Measurements from ENCODE around the gene ANTXR2. TPM values are rescaled to one million over a fixed set of nuclear protein-coding genes. Genes with fewer than 3 reads are reported as not detected.
A peak's percentile ranks its signal among the peaks of the same experiment; 100 is the strongest.
"Not testable (repeated sequence)": the region's sequence is repeated elsewhere in the genome, so short reads cannot be mapped to it uniquely, and the experiment has no call there.

The ANTXR2 gene
- total RNA-seq, result 64.6 and 71.9 TPM in 2 replicates
- polyA plus RNA-seq, result 4.6 and 6.6 TPM in 2 replicates
- polyA plus RNA-seq (2011; cell fraction: cytosol; rRNA removed), result 13.2 and 13.5 TPM in 2 replicates
- polyA plus RNA-seq (2011; cell fraction: nucleus; rRNA removed), result 15.0 and 21.8 TPM in 2 replicates
- 60.4 and 88.5 TPM in 2 replicates for polyA plus RNA-seq (2012)
- 19.8 and 21.8 TPM in 2 replicates for polyA minus RNA-seq
- not detected for polyA minus RNA-seq (2011; cell fraction: cytosol; rRNA and poly(A)+ RNA removed)
- polyA minus RNA-seq (2011; cell fraction: nucleus; rRNA and poly(A)+ RNA removed), result 39.5 and 44.4 TPM in 2 replicates
- Bru-seq, nascent RNA, result percentile 90 among the genes with signal in this experiment
- percentile 74 among the genes with signal in this experiment for BruChase-seq, experiment 1, labeled RNA remaining after a 6-hour chase
- percentile 76 among the genes with signal in this experiment for BruChase-seq, experiment 2, labeled RNA remaining after a 2-hour chase
- long read RNA-seq, full-length matches to known transcripts, result 76 of 104 reads
- long read RNA-seq, partial matches to known transcripts, result 13 of 104 reads
- long read RNA-seq, other reads (novel, unspliced or antisense), result 15 of 104 reads

DNA sequence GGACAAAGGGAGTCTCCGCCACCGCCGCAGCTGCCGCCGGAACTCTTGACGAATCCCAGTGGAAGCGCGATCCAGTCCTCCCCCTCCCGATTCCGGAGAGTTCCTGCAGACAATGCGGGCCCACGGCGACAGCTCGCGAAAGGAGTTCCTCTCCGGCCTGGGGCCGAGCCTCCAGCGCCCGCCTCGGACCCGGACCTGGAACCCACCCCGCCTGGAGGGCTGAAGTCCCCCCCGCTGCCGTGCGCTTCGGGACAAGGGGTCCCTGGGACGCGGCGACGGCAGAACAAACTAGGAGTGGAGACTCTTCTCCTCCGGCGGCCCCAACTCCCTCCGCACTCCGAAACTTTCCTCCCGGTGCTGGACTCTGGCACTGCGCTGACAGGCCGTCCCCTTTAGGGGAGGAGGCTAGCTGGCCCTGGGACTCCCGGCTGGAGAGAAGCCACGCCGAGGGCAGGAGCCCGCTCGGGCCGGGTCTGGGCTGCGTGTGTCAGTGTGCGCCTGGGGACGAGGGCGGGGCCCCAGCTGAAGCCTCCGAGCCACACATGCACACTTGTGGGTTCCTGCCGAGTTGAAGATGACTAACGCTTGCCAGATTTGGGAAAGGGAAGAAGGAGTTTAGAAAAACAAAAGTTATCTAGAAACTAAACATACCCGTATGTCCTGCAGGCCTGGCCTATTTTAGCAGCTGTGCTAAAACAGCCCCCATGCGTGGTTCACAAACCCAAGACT, at the start of gene ANTXR2:
Gene ANTXR2 (minus strand): TSS at position 486 of the 729 bp plus-strand sequence. CDS start 669 bp downstream, outside the sequence.
- CTCF ChIA-PET, result interaction anchor here (0.5 to 3.4 kb wide), 12 partner anchors 8 to 156 kb away, joined by 3 to 31 read pairs (median 4); no protein-coding TSS in a partner anchor
- no peak for TF ChIP-seq GATA2 (IDR thresholded peaks at IDR 0.05; ENCODE audit: insufficient read depth, insufficient read length, low read depth, low read length)
- peak; percentile 51 for TF ChIP-seq FOS (IDR thresholded peaks at IDR 0.05; ENCODE audit: borderline replicate concordance, insufficient read depth, low read length)
- no peak for TF ChIP-seq MYC (IDR thresholded peaks at IDR 0.05; ENCODE audit: low read depth, low read length)
- TF ChIP-seq EZH2 (IDR thresholded peaks at IDR 0.05; ENCODE audit: borderline replicate concordance, low read depth, low read length, severe bottlenecking), result no peak
- TF ChIP-seq POLR2A (IDR thresholded peaks at IDR 0.05; ENCODE audit: low read depth, low read length), result peak; percentile 78
- peak; percentile 57 for TF ChIP-seq POLR2AphosphoS5 (IDR thresholded peaks at IDR 0.05; ENCODE audit: insufficient read depth, low read depth, low read length)
- TF ChIP-seq, protein P1, sequence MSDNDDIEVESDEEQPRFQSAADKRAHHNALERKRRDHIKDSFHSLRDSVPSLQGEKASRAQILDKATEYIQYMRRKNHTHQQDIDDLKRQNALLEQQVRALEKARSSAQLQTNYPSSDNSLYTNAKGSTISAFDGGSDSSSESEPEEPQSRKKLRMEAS (IDR thresholded peaks at IDR 0.05; ENCODE audit: insufficient read depth, insufficient read length), result no peak
- TF ChIP-seq JUN (IDR thresholded peaks at IDR 0.05; ENCODE audit: borderline replicate concordance, insufficient read depth, insufficient read length, low read depth), result no peak
- TF ChIP-seq, protein P2, sequence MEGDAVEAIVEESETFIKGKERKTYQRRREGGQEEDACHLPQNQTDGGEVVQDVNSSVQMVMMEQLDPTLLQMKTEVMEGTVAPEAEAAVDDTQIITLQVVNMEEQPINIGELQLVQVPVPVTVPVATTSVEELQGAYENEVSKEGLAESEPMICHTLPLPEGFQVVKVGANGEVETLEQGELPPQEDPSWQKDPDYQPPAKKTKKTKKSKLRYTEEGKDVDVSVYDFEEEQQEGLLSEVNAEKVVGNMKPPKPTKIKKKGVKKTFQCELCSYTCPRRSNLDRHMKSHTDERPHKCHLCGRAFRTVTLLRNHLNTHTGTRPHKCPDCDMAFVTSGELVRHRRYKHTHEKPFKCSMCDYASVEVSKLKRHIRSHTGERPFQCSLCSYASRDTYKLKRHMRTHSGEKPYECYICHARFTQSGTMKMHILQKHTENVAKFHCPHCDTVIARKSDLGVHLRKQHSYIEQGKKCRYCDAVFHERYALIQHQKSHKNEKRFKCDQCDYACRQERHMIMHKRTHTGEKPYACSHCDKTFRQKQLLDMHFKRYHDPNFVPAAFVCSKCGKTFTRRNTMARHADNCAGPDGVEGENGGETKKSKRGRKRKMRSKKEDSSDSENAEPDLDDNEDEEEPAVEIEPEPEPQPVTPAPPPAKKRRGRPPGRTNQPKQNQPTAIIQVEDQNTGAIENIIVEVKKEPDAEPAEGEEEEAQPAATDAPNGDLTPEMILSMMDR (IDR thresholded peaks at IDR 0.05; ENCODE audit: extremely low read depth in 1 of 2, insufficient read depth in 1 of 2, low read depth in 1 of 2, low read length in 2 of 2), result no peak
- Histone ChIP-seq H3K9me3 (replicated peaks; ENCODE audit: control insufficient read depth, insufficient read depth, low read length) (no peaks in the 10 kb centered on the region), H2AFZ (ENCODE audit: low read depth, low read length) (peak within 1 kb of the TSS; percentile 69), H3K9me1 (replicated peaks; ENCODE audit: control insufficient read depth, extremely low read depth, insufficient read depth, low read length) (no peaks in the 10 kb centered on the region), H3K4me3 (replicated peaks in 1 of 3; ENCODE audit: insufficient read depth in 1 of 3, low read depth in 1 of 3, low read length in 3 of 3) (peak within 1 kb of the TSS; percentile 62 to 95 (median 88)), H3K4me1 (ENCODE audit: control insufficient read depth, extremely low read depth, insufficient read depth, low read length) (peaks cover 43% of the 10 kb centered on the region), H3K79me2 (ENCODE audit: control insufficient read depth, insufficient read depth, low read length) (peaks cover 32% of the 10 kb centered on the region), H3K27ac (ENCODE audit: insufficient read depth, low read depth, low read length) (peak within 1 kb of the TSS; percentile 82), H4K20me1 (replicated peaks; ENCODE audit: control insufficient read depth, extremely low read depth, insufficient read depth, low read length) (no peaks in the 10 kb centered on the region), H3K4me2 (ENCODE audit: insufficient read depth, low read length) (peak within 1 kb of the TSS; percentile 94), H3K27me3 (ENCODE audit: control insufficient read depth in 2 of 2, insufficient read depth in 2 of 2, low read length in 2 of 2) (no peaks in the 10 kb centered on the region), H3K36me3 (ENCODE audit: control insufficient read depth in 2 of 2, extremely low read depth in 1 of 2, insufficient read depth in 2 of 2, low read length in 2 of 2) (no peaks in the 10 kb centered on the region), H3K9ac (replicated peaks; ENCODE audit: extremely low read depth, insufficient read depth, low read length) (peak within 1 kb of the TSS; percentile 76)
- intact Hi-C loops (cut with micrococcal nuclease) (loop anchor here (1.0 to 10.0 kb wide), 7 partner anchors 54 to 422 kb away; partner anchors contain the start of gene CFAP299), dilution Hi-C loops (cut with MboI; ENCODE audit: extremely low pct_ligation_motif_present, low sequenced_read_pairs) (no loop called here)
- FAIRE-seq, result peak; percentile 76
- TSS peak; percentile 44 for BruUV-seq (replicated peaks)
- peak; percentile 84 for DNase-seq (ENCODE audit: low read depth, low spot score)
- POLR2A ChIA-PET, result interaction anchor here (1.2 kb wide), 1 partner anchor 61 kb away, joined by 3 read pairs; no protein-coding TSS in a partner anchor

DNA sequence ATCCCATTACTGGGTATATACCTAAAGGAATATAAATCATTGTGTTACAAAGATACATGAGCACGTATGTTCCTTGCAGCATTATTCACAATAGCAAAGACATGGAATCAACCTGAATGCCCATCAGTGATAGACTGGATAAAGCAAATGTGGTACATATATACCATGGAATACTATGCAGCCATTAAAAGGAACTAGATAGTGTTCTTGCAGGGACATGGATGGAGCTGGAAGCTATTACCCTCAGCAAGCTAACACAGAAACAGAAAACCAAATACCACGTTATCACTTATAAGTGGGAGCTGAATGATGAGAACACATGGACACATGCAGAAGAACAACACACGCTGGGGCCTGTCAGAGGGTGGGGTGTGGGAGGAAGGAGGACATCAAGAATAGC, 48.8 kb upstream of the ANTXR2 start:
- H3K27me3 ChIP-seq (ENCODE audit: control insufficient read depth in 2 of 2, insufficient read depth in 2 of 2, low read length in 2 of 2); H2AFZ ChIP-seq (ENCODE audit: low read depth, low read length); FAIRE-seq; H3K9ac ChIP-seq (replicated peaks; ENCODE audit: extremely low read depth, insufficient read depth, low read length); intact Hi-C loops (cut with micrococcal nuclease); H3K4me3 ChIP-seq (replicated peaks in 1 of 3; ENCODE audit: insufficient read depth in 1 of 3, low read depth in 1 of 3, low read length in 3 of 3); H3K9me1 ChIP-seq (replicated peaks; ENCODE audit: control insufficient read depth, extremely low read depth, insufficient read depth, low read length); dilution Hi-C loops (cut with MboI; ENCODE audit: extremely low pct_ligation_motif_present, low sequenced_read_pairs); H3K27ac ChIP-seq (ENCODE audit: insufficient read depth, low read depth, low read length); POLR2A ChIA-PET; H3K79me2 ChIP-seq (ENCODE audit: control insufficient read depth, insufficient read depth, low read length); H3K4me2 ChIP-seq (ENCODE audit: insufficient read depth, low read length); BruUV-seq (replicated peaks); DNase-seq (ENCODE audit: low read depth, low spot score); H3K9me3 ChIP-seq (replicated peaks; ENCODE audit: control insufficient read depth, insufficient read depth, low read length); CTCF ChIA-PET; H3K36me3 ChIP-seq (ENCODE audit: control insufficient read depth in 2 of 2, extremely low read depth in 1 of 2, insufficient read depth in 2 of 2, low read length in 2 of 2); H4K20me1 ChIP-seq (replicated peaks; ENCODE audit: control insufficient read depth, extremely low read depth, insufficient read depth, low read length): not testable (repeated sequence)
- peaks cover 18% of the 10 kb centered on the region for H3K4me1 ChIP-seq (ENCODE audit: control insufficient read depth, extremely low read depth, insufficient read depth, low read length)

Measured in endothelial cell of umbilical vein (primary cell).